ENCODE results near the gene GRIN2C. TPM values are rescaled to one million over a fixed set of nuclear protein-coding genes. Genes with fewer than 3 reads are reported as not detected.

Gene GRIN2C
- total and polyA plus RNA-seq, 2 donors (not counting 1 experiment from before 2014, with no cell fraction given): 0.03 TPM; not detected in 1

- Histone ChIP-seq H2AFZ (ENCODE audit: insufficient read depth, low read depth, low read length, poor library complexity, severe bottlenecking) (no peak overlapping the region), H3K9ac (ENCODE audit: low read length) (no peak overlapping the region), H3K4me2 (replicated peaks; ENCODE audit: low read depth, low read length, poor library complexity, severe bottlenecking) (no peak overlapping the region), H4K20me1 (ENCODE audit: control insufficient read depth, insufficient read depth, low read length, poor library complexity, severe bottlenecking) (no peaks in the 10 kb centered on the region), H3K4me1 (ENCODE audit: control insufficient read depth in 2 of 2, insufficient read depth in 2 of 2, low read length in 2 of 2) (no peaks in the 10 kb centered on the region), H3K27ac (ENCODE audit: low read length in 2 of 2) (no peak overlapping the region), H3K36me3 (replicated peaks in 1 of 2; ENCODE audit: control extremely low read depth in 1 of 2, control insufficient read depth in 1 of 2, extremely low read depth in 1 of 2, insufficient read depth in 2 of 2, low read length in 1 of 2) (no peaks in the 10 kb centered on the region), H3K9me3 (ENCODE audit: control extremely low read depth in 1 of 3, control insufficient read depth in 2 of 3, insufficient read depth in 1 of 3, low read length in 2 of 3) (no peaks in the 10 kb centered on the region), H3K27me3 (replicated peaks in 1 of 4; ENCODE audit: control extremely low read depth in 1 of 4, control insufficient read depth in 3 of 4, insufficient read depth in 4 of 4, low read length in 3 of 4) (peaks cover 0 to 20% (median 2%) of the 10 kb centered on the region in 4 experiments), H3K79me2 (ENCODE audit: control insufficient read depth, insufficient read depth, low read length) (no peaks in the 10 kb centered on the region), H3K4me3 (ENCODE audit: control extremely low read depth in 1 of 5, extremely low read depth in 1 of 5, insufficient read depth in 1 of 5, low read depth in 2 of 5, low read length in 4 of 5) (no peak overlapping the region)
- peaks cover 25% of the 10 kb centered on the region for H3K27me3 Mint-ChIP-seq
- no peak for ATAC-seq (ENCODE audit: low read depth)
- TF ChIP-seq EZH2 (IDR thresholded peaks at IDR 0.05; ENCODE audit: borderline replicate concordance, insufficient read depth, low read depth, low read length, poor library complexity, severe bottlenecking) (no peak), CTCF (IDR thresholded peaks at IDR 0.05) (no peak)
- no peak overlapping the region for H3K4me3 Mint-ChIP-seq
- no peaks in the 10 kb centered on the region for H3K9me3 Mint-ChIP-seq (ENCODE audit: insufficient read depth)
- POLR2A ChIA-PET: no interaction called here
- no peak overlapping the region for H3K27ac Mint-ChIP-seq
- H3K4me1 Mint-ChIP-seq: no peaks in the 10 kb centered on the region
- no peak for DNase-seq
- CTCF ChIA-PET: no interaction called here
- WGBS (ENCODE audit: insufficient coverage): 90% methylated on average over 3 of the region's 7 CpGs
- intact Hi-C loops (cut with micrococcal nuclease): no loop called here
Observed at GRCh38 chr17:74904687-74905409, 45.2 kb upstream of the GRIN2C start.

GRCh38 chr17:74903671-74904070 lies 44.0 kb upstream of the GRIN2C start:
- no peaks in the 10 kb centered on the region for H3K9me3 ChIP-seq (ENCODE audit: control extremely low read depth in 1 of 3, control insufficient read depth in 2 of 3, insufficient read depth in 1 of 3, low read length in 2 of 3)
- no peak overlapping the region for H3K4me3 ChIP-seq (ENCODE audit: control extremely low read depth in 1 of 5, extremely low read depth in 1 of 5, insufficient read depth in 1 of 5, low read depth in 2 of 5, low read length in 4 of 5)
- no peak overlapping the region for H2AFZ ChIP-seq (ENCODE audit: insufficient read depth, low read depth, low read length, poor library complexity, severe bottlenecking)
- H3K4me2 ChIP-seq (replicated peaks; ENCODE audit: low read depth, low read length, poor library complexity, severe bottlenecking): no peak overlapping the region
- H3K27ac ChIP-seq (ENCODE audit: low read length in 2 of 2): no peak overlapping the region
- 64% methylated on average over 2 of the region's 6 CpGs for WGBS (ENCODE audit: insufficient coverage)
- H4K20me1 ChIP-seq (ENCODE audit: control insufficient read depth, insufficient read depth, low read length, poor library complexity, severe bottlenecking): no peaks in the 10 kb centered on the region
- no peaks in the 10 kb centered on the region for H3K4me1 ChIP-seq (ENCODE audit: control insufficient read depth in 2 of 2, insufficient read depth in 2 of 2, low read length in 2 of 2)
- H3K79me2 ChIP-seq (ENCODE audit: control insufficient read depth, insufficient read depth, low read length): no peaks in the 10 kb centered on the region
- H3K27me3 ChIP-seq (replicated peaks in 1 of 4; ENCODE audit: control extremely low read depth in 1 of 4, control insufficient read depth in 3 of 4, insufficient read depth in 4 of 4, low read length in 3 of 4): peaks cover 0 to 22% (median 2%) of the 10 kb centered on the region in 4 experiments
- intact Hi-C loops (cut with micrococcal nuclease): no loop called here
- H3K27ac Mint-ChIP-seq: no peak overlapping the region
- H3K4me3 Mint-ChIP-seq: no peak overlapping the region
- H3K9me3 Mint-ChIP-seq (ENCODE audit: insufficient read depth): no peaks in the 10 kb centered on the region
- POLR2A ChIA-PET: no interaction called here
- H3K4me1 Mint-ChIP-seq: no peaks in the 10 kb centered on the region
- no peak for TF ChIP-seq CTCF (IDR thresholded peaks at IDR 0.05)
- no peak for TF ChIP-seq EZH2 (IDR thresholded peaks at IDR 0.05; ENCODE audit: borderline replicate concordance, insufficient read depth, low read depth, low read length, poor library complexity, severe bottlenecking)
- no peaks in the 10 kb centered on the region for H3K36me3 ChIP-seq (replicated peaks in 1 of 2; ENCODE audit: control extremely low read depth in 1 of 2, control insufficient read depth in 1 of 2, extremely low read depth in 1 of 2, insufficient read depth in 2 of 2, low read length in 1 of 2)
- CTCF ChIA-PET: no interaction called here
- peaks cover 29% of the 10 kb centered on the region for H3K27me3 Mint-ChIP-seq
- no peak overlapping the region for H3K9ac ChIP-seq (ENCODE audit: low read length)
- DNase-seq (no peak), ATAC-seq (ENCODE audit: low read depth) (no peak)
